MCF 10A (cell line): ENCODE data around the gene DNMBP. TPM values are rescaled to one million over a fixed set of nuclear protein-coding genes. Genes with fewer than 3 reads are reported as not detected.
A peak's percentile ranks its signal among the peaks of the same experiment; 100 is the strongest.

Experiments used
- BruUV-seq: library from RNA; stranded (reverse); fragments of 400-500 nt; replicated peaks from 2 replicates; lab custom pipeline; 2021; lab: Mats Ljungman, UMichigan
- CTCF ChIA-PET: fragments of 300-600 bp; sonication (Branson Sonifier 250); formaldehyde crosslinking; extraction: SDS; loops from one replicate; lab custom pipeline; 2021; ENCODE audit warnings: antibody characterized with exemption, inconsistent platforms; lab: Yijun Ruan, JAX
- POLR2A ChIA-PET: fragments of 300-600, 350-650 bp; sonication (Branson Sonifier 250); formaldehyde crosslinking; extraction: SDS; loops from one replicate; lab custom pipeline; 2020; ENCODE audit warnings: antibody characterized with exemption, inconsistent platforms; lab: Yijun Ruan, JAX
- DNase-seq: peaks from one replicate; pipeline ENCODE4 v3.0.0-alpha.2; 2018; ENCODE audit not compliant: unreplicated experiment
- H3K27ac Mint-ChIP-seq: one replicate; pipeline ENCODE4 v1.8.0; 2022; ENCODE audit warnings: mild to moderate bottlenecking, low read depth, mixed read lengths; ENCODE audit not compliant: unreplicated experiment
- H3K27me3 Mint-ChIP-seq: one replicate; pipeline ENCODE4 v1.8.0; 2022; ENCODE audit warnings: mixed read lengths; ENCODE audit not compliant: insufficient read depth, unreplicated experiment
- H3K36me3 Mint-ChIP-seq: one replicate; pipeline ENCODE4 v1.8.0; 2022; ENCODE audit warnings: mild to moderate bottlenecking, moderate library complexity, mixed read lengths; ENCODE audit not compliant: insufficient read depth, unreplicated experiment
- H3K4me1 Mint-ChIP-seq: one replicate; pipeline ENCODE4 v1.8.0; 2022; ENCODE audit warnings: mixed read lengths; ENCODE audit not compliant: insufficient read depth, unreplicated experiment
- H3K4me3 Mint-ChIP-seq: one replicate; pipeline ENCODE4 v1.8.0; 2022; ENCODE audit warnings: mild to moderate bottlenecking, moderate library complexity, mixed read lengths; ENCODE audit not compliant: unreplicated experiment
- H3K9me3 Mint-ChIP-seq: one replicate; pipeline ENCODE4 v1.8.0; 2022; ENCODE audit warnings: mixed read lengths; ENCODE audit not compliant: unreplicated experiment
- intact Hi-C: fragments of 100-400 bp; cut with micrococcal nuclease; formaldehyde crosslinking; loops from 2 replicates; pipeline ENCODE4 v1.14.1; 2022
- total RNA-seq: library from RNA; stranded (reverse); gene quantifications from 2 replicates; pipeline ENCODE4 v1.2.3, GENCODE V29; 2022
- TF ChIP-seq, protein P1 (sequence below): fragments of 200-600 bp; IDR thresholded peaks from one replicate; pipeline ENCODE4 v1.8.0; 2022; ENCODE audit warnings: antibody characterized with exemption, mild to moderate bottlenecking; ENCODE audit not compliant: unreplicated experiment

The DNMBP gene
- total RNA-seq, 1 experiment from 2014 or later, result 11.3 TPM

DNA sequence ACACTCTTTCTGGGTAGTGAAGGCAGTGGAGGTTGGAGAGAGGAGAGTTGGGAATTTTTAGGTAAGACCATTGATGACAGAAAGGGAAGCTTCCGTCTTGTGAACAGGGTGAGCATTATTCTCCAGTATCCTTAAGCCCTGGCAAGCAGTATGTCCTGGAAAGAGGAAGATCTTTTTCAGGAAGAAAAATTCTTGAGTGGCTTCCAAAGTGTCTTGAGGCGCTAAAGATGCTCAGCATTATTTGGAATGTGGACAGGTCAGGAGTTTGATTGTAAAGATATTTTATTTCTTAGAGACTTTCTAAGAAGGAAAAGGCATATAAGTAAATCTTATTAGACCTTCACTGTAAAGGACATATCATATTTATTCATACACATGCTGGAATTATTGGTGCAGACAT lies 173.0 kb downstream of the DNMBP start:
- Mint-ChIP-seq H3K27ac (no peak overlapping the region), H3K4me1 (peaks cover 7% of the 10 kb centered on the region), H3K4me3 (no peak overlapping the region), H3K9me3 (no peaks in the 10 kb centered on the region), H3K36me3 (peaks cover 13% of the 10 kb centered on the region), H3K27me3 (no peaks in the 10 kb centered on the region)
- POLR2A ChIA-PET, result no interaction called here
- CTCF ChIA-PET, result interaction anchor here (0.6 to 1.3 kb wide), 3 partner anchors 9 to 259 kb away, joined by 3 to 6 read pairs (median 5); no protein-coding TSS in a partner anchor
- intact Hi-C loops, result no loop called here
- TF ChIP-seq, protein P1, sequence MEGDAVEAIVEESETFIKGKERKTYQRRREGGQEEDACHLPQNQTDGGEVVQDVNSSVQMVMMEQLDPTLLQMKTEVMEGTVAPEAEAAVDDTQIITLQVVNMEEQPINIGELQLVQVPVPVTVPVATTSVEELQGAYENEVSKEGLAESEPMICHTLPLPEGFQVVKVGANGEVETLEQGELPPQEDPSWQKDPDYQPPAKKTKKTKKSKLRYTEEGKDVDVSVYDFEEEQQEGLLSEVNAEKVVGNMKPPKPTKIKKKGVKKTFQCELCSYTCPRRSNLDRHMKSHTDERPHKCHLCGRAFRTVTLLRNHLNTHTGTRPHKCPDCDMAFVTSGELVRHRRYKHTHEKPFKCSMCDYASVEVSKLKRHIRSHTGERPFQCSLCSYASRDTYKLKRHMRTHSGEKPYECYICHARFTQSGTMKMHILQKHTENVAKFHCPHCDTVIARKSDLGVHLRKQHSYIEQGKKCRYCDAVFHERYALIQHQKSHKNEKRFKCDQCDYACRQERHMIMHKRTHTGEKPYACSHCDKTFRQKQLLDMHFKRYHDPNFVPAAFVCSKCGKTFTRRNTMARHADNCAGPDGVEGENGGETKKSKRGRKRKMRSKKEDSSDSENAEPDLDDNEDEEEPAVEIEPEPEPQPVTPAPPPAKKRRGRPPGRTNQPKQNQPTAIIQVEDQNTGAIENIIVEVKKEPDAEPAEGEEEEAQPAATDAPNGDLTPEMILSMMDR, result no peak
- no TSS peak for BruUV-seq
- DNase-seq, result no peak

DNA sequence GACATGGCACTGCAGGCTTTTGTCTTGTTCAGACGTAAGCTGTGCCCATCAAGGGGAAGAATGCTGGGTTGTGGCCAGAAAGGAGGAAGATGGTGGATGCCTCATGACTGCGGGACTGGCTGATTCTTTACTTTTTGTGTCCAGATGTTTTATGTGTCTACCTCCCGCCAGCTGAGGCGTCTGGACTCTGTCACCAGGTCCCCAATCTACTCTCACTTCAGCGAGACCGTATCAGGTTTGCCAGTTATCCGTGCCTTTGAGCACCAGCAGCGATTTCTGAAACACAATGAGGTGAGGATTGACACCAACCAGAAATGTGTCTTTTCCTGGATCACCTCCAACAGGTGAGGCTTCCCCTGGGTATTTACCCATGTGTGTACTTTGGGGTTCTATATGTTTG lies 173.8 kb downstream of the DNMBP start:
- peaks cover 9% of the 10 kb centered on the region for H3K36me3 Mint-ChIP-seq

DNA sequence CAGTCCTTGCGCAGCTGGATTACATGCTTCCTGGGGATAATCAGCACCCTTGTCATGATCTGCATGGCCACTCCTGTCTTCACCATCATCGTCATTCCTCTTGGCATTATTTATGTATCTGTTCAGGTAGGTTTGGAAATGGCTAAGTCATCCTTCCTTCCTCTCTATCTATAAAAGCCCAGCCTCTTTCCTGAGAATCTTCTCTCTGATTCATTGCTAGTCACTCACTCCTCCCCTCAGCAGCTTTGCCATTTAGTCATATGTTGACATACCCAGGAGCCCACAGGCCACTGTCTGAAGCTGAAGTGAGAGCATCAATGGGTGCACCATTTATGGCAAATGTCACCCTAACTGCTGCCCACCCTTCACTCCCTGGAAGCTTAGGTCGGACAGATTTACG lies 175.3 kb downstream of the DNMBP start:
- Mint-ChIP-seq H3K27ac (no peak overlapping the region), H3K4me3 (no peak overlapping the region), H3K36me3 (peaks cover 6% of the 10 kb centered on the region), H3K9me3 (no peaks in the 10 kb centered on the region), H3K4me1 (peaks cover 7% of the 10 kb centered on the region), H3K27me3 (no peaks in the 10 kb centered on the region)
- TF ChIP-seq, protein P1, result no peak
- intact Hi-C loops, result loop anchor here (5.0 kb wide), 1 partner anchor 102 kb away; the partner anchor contains the start of genes COX15 and CUTC
- peak; percentile 60 for DNase-seq
- ChIA-PET CTCF (interaction anchor here (1.6 kb wide), 1 partner anchor 11 kb away, joined by 10 read pairs; no protein-coding TSS in a partner anchor), POLR2A (interaction anchor here (0.9 to 1.2 kb wide), 3 partner anchors 11 to 55 kb away, joined by 3 to 4 read pairs (median 3); no protein-coding TSS in a partner anchor)
- no TSS peak for BruUV-seq

More for the DNA sequence above, 173.8 kb downstream of the DNMBP start:
- no peak for DNase-seq
- no peak overlapping the region for H3K27ac Mint-ChIP-seq
- ChIA-PET CTCF (interaction anchor here (0.6 to 1.3 kb wide), 3 partner anchors 9 to 566 kb away, joined by 3 to 6 read pairs (median 5); no protein-coding TSS in a partner anchor), POLR2A (interaction anchor here (0.6 kb wide), 1 partner anchor 249 kb away, joined by 3 read pairs; no protein-coding TSS in a partner anchor)
- no peaks in the 10 kb centered on the region for H3K27me3 Mint-ChIP-seq
- H3K4me3 Mint-ChIP-seq, result no peak overlapping the region
- no peaks in the 10 kb centered on the region for H3K9me3 Mint-ChIP-seq
- no TSS peak for BruUV-seq
- intact Hi-C loops, result no loop called here
- TF ChIP-seq, protein P1, result no peak
- H3K4me1 Mint-ChIP-seq, result peaks cover 7% of the 10 kb centered on the region

DNA sequence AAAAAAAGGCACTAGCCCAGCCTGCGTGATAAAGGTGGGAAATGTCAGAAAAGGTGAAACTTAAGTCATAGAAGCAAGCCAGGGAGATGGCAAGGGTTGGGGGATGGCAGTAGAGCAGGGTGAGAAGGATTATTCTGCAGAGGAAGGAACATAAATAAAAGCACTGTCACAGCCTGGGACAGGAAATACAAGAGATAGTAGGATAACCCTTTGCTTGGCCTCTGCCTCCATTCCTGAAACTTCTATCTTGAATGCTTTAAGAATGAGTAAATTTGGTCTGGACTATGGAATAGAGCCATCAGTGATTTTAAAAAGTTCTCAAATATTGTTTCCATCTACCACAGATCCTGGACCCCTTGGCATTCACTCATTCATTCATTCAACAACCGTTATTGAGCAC lies 177.3 kb downstream of the DNMBP start:
- ChIA-PET CTCF (no interaction called here), POLR2A (no interaction called here)
- Mint-ChIP-seq H3K4me3 (no peak overlapping the region), H3K27ac (no peak overlapping the region), H3K27me3 (no peaks in the 10 kb centered on the region), H3K36me3 (peaks cover 6% of the 10 kb centered on the region), H3K4me1 (peaks cover 7% of the 10 kb centered on the region), H3K9me3 (no peaks in the 10 kb centered on the region)
- TF ChIP-seq, protein P1, result no peak
- no TSS peak for BruUV-seq
- no peak for DNase-seq
- intact Hi-C loops, result loop anchor here (5.0 kb wide), 1 partner anchor 100 kb away; the partner anchor contains the start of genes COX15 and CUTC
